Measurements from ENCODE around the gene EHMT2. TPM values are rescaled to one million over a fixed set of nuclear protein-coding genes. Genes with fewer than 3 reads are reported as not detected.

The EHMT2 gene
- total and polyA plus RNA-seq, 2 of the 13 experiments (the other 11 are each of a cell fraction or from before 2014, with no cell fraction given) = 55.2 to 69.2 TPM

GRCh38 chr6:31928672-31928939 lies 31.1 kb upstream of the EHMT2 start:
- TF ChIP-seq THAP9 (CRISPR knock-in tag; IDR thresholded peaks at IDR 0.05; ENCODE audit: borderline replicate concordance) (no peak), ZIK1 (CRISPR knock-in tag; IDR thresholded peaks at IDR 0.05; ENCODE audit: borderline replicate concordance, low read depth) (no peak), HOXA3 (CRISPR knock-in tag; IDR thresholded peaks at IDR 0.05) (0 out of 2 replicates have a peak, but pooled peaks have one; percentile 14), ZNF510 (CRISPR knock-in tag; IDR thresholded peaks at IDR 0.05; ENCODE audit: low read depth) (0 out of 2 replicates have a peak, but pooled peaks have one; percentile 59), REST (IDR thresholded peaks at IDR 0.05; ENCODE audit: borderline replicate concordance in 1 of 2, low read depth in 1 of 2, low read length in 2 of 2) (peak in 1 of 2 experiments; percentile 76; a peak in 3 of 4 replicates), ZNF543 (CRISPR knock-in tag; IDR thresholded peaks at IDR 0.05) (0 out of 2 replicates have a peak, but pooled peaks have one; percentile 15), PHB2 (IDR thresholded peaks at IDR 0.05; ENCODE audit: partially characterized antibody) (no peak), MEIS1 (CRISPR knock-in tag; IDR thresholded peaks at IDR 0.05; ENCODE audit: borderline replicate concordance) (0 out of 2 replicates have a peak, but pooled peaks have one; percentile 0), ZNF775 (CRISPR knock-in tag; IDR thresholded peaks at IDR 0.05; ENCODE audit: borderline replicate concordance) (0 out of 2 replicates have a peak, but pooled peaks have one; percentile 8), FOXC1 (CRISPR knock-in tag; IDR thresholded peaks at IDR 0.05; ENCODE audit: borderline replicate concordance) (0 out of 2 replicates have a peak, but pooled peaks have one; percentile 46), PAX8 (CRISPR knock-in tag; IDR thresholded peaks at IDR 0.05; ENCODE audit: borderline replicate concordance) (0 out of 2 replicates have a peak, but pooled peaks have one; percentile 54), ZNF530 (CRISPR knock-in tag; IDR thresholded peaks at IDR 0.05; ENCODE audit: low read depth) (no peak), NFE2L1 (CRISPR knock-in tag; IDR thresholded peaks at IDR 0.05; ENCODE audit: borderline replicate concordance) (no peak), ATF7 (IDR thresholded peaks at IDR 0.05) (no peak), ATF7 (CRISPR knock-in tag; IDR thresholded peaks at IDR 0.05) (0 out of 2 replicates have a peak, but pooled peaks have one; percentile 16)
- Histone ChIP-seq H3K9ac (ENCODE audit: insufficient read depth, low read depth, low read length) (peak overlapping the region; percentile 85), H3K27ac (ENCODE audit: extremely low read length, insufficient read depth, low read length) (peak overlapping the region; percentile 88), H3K9me3 (ENCODE audit: low read length) (no peaks in the 10 kb centered on the region), H3K27me3 (ENCODE audit: control insufficient read depth in 1 of 2, insufficient read depth in 2 of 2, low read length in 2 of 2) (no peaks in the 10 kb centered on the region; a peak in 1 of 5 replicates), H3K4me3 (replicated peaks in 1 of 3; ENCODE audit: insufficient read depth in 1 of 3, low read depth in 2 of 3, low read length in 3 of 3) (peak overlapping the region; percentile 69 to 81 (median 72)), H3K79me2 (ENCODE audit: insufficient read depth, low read length) (peaks cover 29% of the 10 kb centered on the region), H3K36me3 (replicated peaks in 1 of 2; ENCODE audit: control insufficient read depth in 1 of 2, insufficient read depth in 2 of 2, low read length in 2 of 2) (peaks cover 0 to 3% of the 10 kb centered on the region in 2 experiments; a peak in 2 of 5 replicates), H3K4me1 (ENCODE audit: insufficient read depth, low read length) (peaks cover 65% of the 10 kb centered on the region), H3K4me2 (ENCODE audit: low read depth, low read length) (peak overlapping the region; percentile 85), H2AFZ (ENCODE audit: low read length) (no peak overlapping the region), H4K20me1 (ENCODE audit: insufficient read depth, low read length) (no peaks in the 10 kb centered on the region)
- BruUV-seq (replicated peaks) = no TSS peak
- DNase-seq (ENCODE audit: low spot score) = no peak
- ChIA-PET CTCF (ENCODE audit: low intra/inter-chr PET ratio, low total read pairs) (no interaction called here), POLR2A (interaction anchor here (1.1 to 6.1 kb wide), 15 partner anchors 8 to 225 kb away, joined by 3 to 151 read pairs (median 9); partner anchors contain the start of genes ABHD16A, CFB, DXO and EHMT2)
- no peak for FAIRE-seq
- intact Hi-C loops (cut with micrococcal nuclease; ENCODE audit: unreplicated experiment) (loop anchor here (10.0 kb wide), 1 partner anchor 154 kb away; the partner anchor contains the start of gene VWA7), in situ Hi-C loops (cut with HindIII; ENCODE audit: extremely low pct_ligation_motif_present, low pct_unique_long_range_greater_than_20kb) (no loop called here)
- ATAC-seq = no peak
- WGBS (ENCODE audit: low lambda C conversion rate) = 76% methylated on average over 9 of the region's 9 CpGs

Data from HepG2 (cell line).